ENCODE measurements around the gene SELPLG.
"Not testable (repeated sequence)": the region's sequence is repeated elsewhere in the genome, so short reads cannot be mapped to it uniquely, and the experiment has no call there.

Gene SELPLG, protein sequence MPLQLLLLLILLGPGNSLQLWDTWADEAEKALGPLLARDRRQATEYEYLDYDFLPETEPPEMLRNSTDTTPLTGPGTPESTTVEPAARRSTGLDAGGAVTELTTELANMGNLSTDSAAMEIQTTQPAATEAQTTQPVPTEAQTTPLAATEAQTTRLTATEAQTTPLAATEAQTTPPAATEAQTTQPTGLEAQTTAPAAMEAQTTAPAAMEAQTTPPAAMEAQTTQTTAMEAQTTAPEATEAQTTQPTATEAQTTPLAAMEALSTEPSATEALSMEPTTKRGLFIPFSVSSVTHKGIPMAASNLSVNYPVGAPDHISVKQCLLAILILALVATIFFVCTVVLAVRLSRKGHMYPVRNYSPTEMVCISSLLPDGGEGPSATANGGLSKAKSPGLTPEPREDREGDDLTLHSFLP

GRCh38 chr12:108633534-108634248, at the start of gene SELPLG:
SELPLG (minus strand) TSS chr12:108633894; CDS start chr12:108624307, 9,587 bp downstream.
- peak; percentile 83 for DNase-seq (ENCODE audit: low spot score)

DNA sequence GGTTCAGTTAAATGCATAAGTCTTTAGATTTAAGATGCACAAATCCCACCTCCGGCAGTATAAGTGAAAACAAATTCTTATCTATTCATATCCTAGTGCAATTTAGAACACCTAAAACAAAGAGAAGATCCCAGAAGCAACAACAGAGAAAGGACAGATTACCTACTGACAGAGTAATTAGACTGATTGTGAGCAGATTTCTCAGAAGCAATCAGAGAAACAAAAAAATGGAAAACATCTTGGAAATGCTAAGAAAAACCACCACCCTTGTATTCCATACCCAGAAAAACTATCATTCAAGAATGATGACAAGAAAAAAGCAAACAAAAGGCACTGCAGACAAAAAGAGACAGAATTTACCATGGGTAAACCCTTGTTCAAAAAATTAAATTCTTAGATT, 47.6 kb upstream of the SELPLG start:
- DNase-seq (ENCODE audit: low spot score) = no peak

- no peak for DNase-seq (ENCODE audit: low spot score)
Measured at GRCh38 chr12:108679106-108679681, 45.5 kb upstream of the SELPLG start.

- DNase-seq (ENCODE audit: low spot score) = no peak
Measured at GRCh38 chr12:108678104-108678730, 44.5 kb upstream of the SELPLG start.

DNA sequence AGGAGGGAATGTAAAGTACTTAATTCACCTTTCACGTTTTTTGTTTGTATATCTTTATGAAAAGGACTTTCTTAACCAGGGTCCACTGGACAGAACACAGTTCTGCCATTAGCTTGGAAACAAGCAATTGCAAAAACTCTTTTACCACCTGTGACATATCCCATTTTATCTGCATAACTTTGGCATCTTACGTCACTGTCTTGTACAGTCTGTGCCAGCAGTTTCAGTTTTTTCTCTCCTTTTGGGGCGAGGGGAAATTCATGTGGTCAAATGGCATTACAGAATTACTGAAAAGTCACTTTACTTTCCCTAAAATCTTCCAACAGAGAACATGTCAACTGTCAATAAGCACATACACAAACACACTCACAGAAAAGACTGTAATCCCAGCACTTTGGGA, 43.7 kb upstream of the SELPLG start:
- DNase-seq (ENCODE audit: low spot score) = no peak

DNA sequence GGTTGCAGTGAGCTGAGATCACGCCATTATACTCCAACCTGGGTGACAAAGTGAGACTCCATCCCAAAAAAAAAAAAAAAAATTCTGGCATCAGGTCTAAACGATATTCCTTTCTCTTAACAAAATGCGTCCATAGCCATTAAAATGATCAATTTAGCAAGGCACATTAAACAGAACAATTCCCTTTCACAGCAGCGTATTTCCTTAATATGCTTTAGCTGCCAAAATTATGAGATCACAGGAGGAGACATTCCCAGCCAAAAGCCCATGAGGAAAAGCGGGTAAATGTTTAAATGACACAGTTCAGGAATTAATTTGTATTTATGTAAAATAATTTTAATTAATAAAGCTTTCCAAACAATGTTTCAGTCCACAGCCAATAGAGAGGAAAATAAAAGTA, 43.0 kb upstream of the SELPLG start:
- no peak for DNase-seq (ENCODE audit: low spot score)

DNA sequence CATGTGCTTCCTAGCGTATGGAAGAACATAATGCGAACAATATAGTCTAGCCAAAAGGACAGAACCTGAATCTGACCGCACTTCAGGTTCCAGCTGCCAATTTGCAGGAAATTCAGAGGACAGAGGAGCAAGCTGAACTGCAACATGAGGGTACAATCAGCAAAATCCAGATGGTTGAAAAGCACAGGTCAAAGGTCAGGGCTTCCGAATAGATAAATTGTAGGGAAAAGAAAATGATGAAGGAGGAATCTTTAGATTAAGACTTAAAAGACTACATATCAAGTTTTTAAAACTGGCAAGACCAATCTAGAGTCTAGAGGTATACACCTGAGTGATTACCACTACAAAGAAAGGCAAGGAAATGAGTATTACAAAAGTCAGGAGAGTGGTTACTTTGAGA, 42.1 kb upstream of the SELPLG start:
- DNase-seq (ENCODE audit: low spot score) = no peak

- DNase-seq (ENCODE audit: low spot score) = no peak
Measured at GRCh38 chr12:108672054-108672453, 38.4 kb upstream of the SELPLG start.

- no peak for DNase-seq (ENCODE audit: low spot score)
Measured at GRCh38 chr12:108671110-108671509, 37.4 kb upstream of the SELPLG start.

- no peak for DNase-seq (ENCODE audit: low spot score)
Measured at GRCh38 chr12:108670066-108670631, 36.5 kb upstream of the SELPLG start.

GRCh38 chr12:108668542-108668941, 34.8 kb upstream of the SELPLG start:
- DNase-seq (ENCODE audit: low spot score) = no peak

DNA sequence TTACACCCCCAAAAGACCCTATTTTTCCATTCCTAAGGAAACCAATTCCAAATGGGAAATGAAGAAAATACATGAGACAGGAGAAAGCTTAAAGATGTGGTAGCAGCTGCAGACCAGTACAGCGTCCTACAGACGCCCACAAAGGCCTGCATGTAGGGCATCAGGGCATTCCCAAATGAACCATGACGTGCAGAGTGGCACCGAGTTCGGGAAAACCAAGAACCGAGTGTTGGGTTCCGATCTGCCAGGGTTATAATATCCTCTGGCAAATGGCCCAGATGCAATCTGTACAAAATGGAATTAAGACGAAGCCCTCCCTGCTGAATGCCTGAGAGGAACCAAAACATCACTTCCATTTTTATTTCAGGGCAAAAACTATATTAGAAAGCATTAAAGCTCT, 34.4 kb upstream of the SELPLG start:
- DNase-seq (ENCODE audit: low spot score) = no peak

- no peak for DNase-seq (ENCODE audit: low spot score)
Measured at GRCh38 chr12:108667349-108667748, 33.7 kb upstream of the SELPLG start.

- peak; percentile 61 for DNase-seq (ENCODE audit: low spot score)
Measured at GRCh38 chr12:108666401-108666881, 32.7 kb upstream of the SELPLG start.

GRCh38 chr12:108665608-108666202, 32.0 kb upstream of the SELPLG start:
- DNase-seq (ENCODE audit: low spot score) = no peak

DNA sequence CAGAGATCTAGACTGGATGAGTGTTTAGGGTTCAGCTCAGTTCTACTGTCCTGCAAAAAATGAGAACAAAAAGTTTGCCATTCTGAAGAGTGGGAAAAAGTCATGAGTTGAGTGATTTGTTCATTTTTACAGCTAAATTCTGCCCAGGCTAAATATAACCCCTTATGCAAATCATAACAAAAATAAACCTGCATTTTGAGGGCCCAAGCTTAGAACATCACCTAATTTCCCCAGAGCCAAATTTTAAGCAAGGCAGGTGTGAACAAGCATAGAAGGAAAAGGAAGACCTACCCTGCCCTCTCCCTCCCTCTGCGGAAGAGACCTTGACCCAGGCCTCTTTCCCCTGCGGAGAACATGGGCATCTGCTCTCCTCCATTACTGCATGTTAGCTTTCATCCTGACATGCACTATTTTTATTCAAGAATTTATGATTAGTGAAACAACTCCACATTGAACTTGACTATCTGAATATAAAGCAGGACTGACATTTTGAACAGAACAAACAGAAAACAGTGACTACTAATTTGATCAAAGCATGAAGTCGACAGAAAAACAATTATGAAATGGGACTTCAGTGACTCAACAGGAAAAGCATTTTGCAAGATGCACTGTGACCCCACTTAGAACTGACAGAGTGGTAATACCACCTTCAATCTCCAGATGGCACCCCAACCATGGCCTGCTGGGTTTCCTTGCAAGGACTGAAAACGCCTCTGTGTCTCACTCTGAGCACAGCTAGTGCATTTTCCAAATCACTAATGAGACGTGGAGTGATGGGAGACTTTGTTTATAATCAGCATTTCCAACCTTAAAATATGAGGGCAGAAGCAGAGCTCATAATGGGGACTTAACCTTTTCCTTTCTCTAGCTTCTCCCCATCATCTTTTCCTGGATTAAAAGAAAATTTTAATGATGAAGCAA, 30.9 kb upstream of the SELPLG start:
- peak; percentile 95 for DNase-seq (ENCODE audit: low spot score)

DNA sequence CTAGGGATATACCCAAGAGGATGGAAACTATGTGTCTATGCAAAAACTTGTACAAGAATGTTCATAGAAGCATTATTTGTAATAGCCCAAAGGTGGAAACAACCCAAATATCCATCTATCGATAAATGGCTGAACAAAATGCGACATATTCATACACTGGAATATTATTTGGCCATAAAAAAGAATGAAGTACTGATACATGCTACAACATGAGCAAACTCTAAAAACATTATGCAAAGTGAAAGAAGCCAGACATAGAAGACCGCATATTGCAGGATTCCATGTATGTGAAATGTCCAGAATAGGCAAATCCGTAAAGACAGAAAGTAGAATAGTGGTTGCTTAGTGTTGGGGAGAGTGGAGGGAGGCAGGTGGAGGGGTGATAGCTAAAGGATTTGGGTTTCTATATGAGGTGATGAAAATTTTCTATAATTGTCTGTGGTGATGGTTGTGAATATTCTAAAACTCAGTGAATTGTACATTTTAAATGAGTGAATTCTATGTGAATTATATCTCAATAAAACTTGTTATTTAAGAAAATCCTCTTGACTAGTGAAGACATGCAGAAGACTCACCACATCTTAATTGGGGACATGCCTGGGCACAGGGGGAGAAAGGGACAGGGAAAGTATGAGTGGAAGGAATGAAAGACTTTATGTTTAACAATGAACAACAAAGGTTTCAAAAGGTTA, 29.8 kb upstream of the SELPLG start:
- DNase-seq (ENCODE audit: low spot score) = no peak

GRCh38 chr12:108658115-108658514, 24.4 kb upstream of the SELPLG start:
- DNase-seq (ENCODE audit: low spot score) = not testable (repeated sequence)

GRCh38 chr12:108657130-108657745, 23.5 kb upstream of the SELPLG start:
- DNase-seq (ENCODE audit: low spot score) = no peak

Data from Ammon's horn (tissue), 1 donor.